Measurements from ENCODE around the gene PCDHA2.

DNA sequence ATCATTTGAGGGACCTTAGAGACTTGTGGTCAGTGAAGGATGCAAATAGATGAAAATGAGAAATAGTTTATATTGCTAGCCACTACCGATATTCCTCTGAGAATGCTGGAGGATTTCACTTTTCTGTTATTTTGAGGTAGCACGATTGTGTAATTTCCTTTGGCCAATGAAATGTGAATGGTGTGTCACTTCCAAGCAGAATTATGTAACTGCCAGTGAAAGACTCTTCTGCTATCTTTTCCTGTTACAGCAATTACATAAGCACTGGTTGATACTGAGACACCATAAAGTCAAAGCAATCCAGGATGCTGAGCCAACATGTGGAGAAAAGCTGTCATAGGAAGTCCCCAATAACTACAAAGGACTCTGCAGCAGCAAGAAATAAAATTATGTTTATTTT is 3.6 kb upstream of the PCDHA2 start:
- TF ChIP-seq, protein P1, sequence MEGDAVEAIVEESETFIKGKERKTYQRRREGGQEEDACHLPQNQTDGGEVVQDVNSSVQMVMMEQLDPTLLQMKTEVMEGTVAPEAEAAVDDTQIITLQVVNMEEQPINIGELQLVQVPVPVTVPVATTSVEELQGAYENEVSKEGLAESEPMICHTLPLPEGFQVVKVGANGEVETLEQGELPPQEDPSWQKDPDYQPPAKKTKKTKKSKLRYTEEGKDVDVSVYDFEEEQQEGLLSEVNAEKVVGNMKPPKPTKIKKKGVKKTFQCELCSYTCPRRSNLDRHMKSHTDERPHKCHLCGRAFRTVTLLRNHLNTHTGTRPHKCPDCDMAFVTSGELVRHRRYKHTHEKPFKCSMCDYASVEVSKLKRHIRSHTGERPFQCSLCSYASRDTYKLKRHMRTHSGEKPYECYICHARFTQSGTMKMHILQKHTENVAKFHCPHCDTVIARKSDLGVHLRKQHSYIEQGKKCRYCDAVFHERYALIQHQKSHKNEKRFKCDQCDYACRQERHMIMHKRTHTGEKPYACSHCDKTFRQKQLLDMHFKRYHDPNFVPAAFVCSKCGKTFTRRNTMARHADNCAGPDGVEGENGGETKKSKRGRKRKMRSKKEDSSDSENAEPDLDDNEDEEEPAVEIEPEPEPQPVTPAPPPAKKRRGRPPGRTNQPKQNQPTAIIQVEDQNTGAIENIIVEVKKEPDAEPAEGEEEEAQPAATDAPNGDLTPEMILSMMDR (IDR thresholded peaks at IDR 0.05): no peak
- TF ChIP-seq POLR2A (IDR thresholded peaks at IDR 0.05): no peak
